Right lung (tissue), 10 donors: ENCODE measurements around the gene CFTR. TPM values are rescaled to one million over a fixed set of nuclear protein-coding genes. Genes with fewer than 3 reads are reported as not detected.
A peak's percentile ranks its signal among the peaks of the same experiment; 100 is the strongest.
"Not testable (repeated sequence)": the region's sequence is repeated elsewhere in the genome, so short reads cannot be mapped to it uniquely, and the experiment has no call there.

ENCODE experiments used
- DNase-seq, 2 donors: peaks; one replicate each; pipeline ENCODE4 v3.0.0-alpha.2; 2013
- long read RNA-seq, 8 donors: transcript quantifications; one replicate each; lab custom pipeline, GENCODE V29; 2026
- polyA plus RNA-seq, 5 donors: library from polyadenylated mRNA; unstranded; fragments of 120-200 nt; gene quantifications; one replicate each; pipeline versions ENCODE4 v1.2.1 to v1.2.3, GENCODE V29; 2013; ENCODE audit warnings: inconsistent platforms in 1 of 5, low replicate concordance in 1 of 5; ENCODE audit not compliant: insufficient read length in 5 of 5, insufficient read depth in 1 of 5

The CFTR gene
- polyA plus RNA-seq = 10 to 100 TPM; 24.8 to 41.6 (median 35.0) TPM
- long read RNA-seq, donor 1, full-length matches to known transcripts = 1 of 1 reads
- long read RNA-seq, donor 1, partial matches to known transcripts = 0 of 1 reads
- long read RNA-seq, donor 1, other reads (novel, unspliced or antisense) = 0 of 1 reads
- long read RNA-seq, donor 2 = 0 reads
- long read RNA-seq, donor 3, partial matches to known transcripts = 0 of 2 reads
- long read RNA-seq, donor 3, other reads (novel, unspliced or antisense) = 0 of 2 reads
- long read RNA-seq, donor 4, full-length matches to known transcripts = 1 of 1 reads
- long read RNA-seq, donor 4, partial matches to known transcripts = 0 of 1 reads
- long read RNA-seq, donor 4, other reads (novel, unspliced or antisense) = 0 of 1 reads
- long read RNA-seq, donor 5, full-length matches to known transcripts = 2 of 74 reads
- long read RNA-seq, donor 5, partial matches to known transcripts = 72 of 74 reads
- long read RNA-seq, donor 5, other reads (novel, unspliced or antisense) = 0 of 74 reads
- long read RNA-seq, donor 6, full-length matches to known transcripts = 2 of 2 reads
- long read RNA-seq, donor 6, partial matches to known transcripts = 0 of 2 reads
- long read RNA-seq, donor 6, other reads (novel, unspliced or antisense) = 0 of 2 reads
- long read RNA-seq, donor 7 = 0 reads
- long read RNA-seq, donor 8 = 0 reads

DNA sequence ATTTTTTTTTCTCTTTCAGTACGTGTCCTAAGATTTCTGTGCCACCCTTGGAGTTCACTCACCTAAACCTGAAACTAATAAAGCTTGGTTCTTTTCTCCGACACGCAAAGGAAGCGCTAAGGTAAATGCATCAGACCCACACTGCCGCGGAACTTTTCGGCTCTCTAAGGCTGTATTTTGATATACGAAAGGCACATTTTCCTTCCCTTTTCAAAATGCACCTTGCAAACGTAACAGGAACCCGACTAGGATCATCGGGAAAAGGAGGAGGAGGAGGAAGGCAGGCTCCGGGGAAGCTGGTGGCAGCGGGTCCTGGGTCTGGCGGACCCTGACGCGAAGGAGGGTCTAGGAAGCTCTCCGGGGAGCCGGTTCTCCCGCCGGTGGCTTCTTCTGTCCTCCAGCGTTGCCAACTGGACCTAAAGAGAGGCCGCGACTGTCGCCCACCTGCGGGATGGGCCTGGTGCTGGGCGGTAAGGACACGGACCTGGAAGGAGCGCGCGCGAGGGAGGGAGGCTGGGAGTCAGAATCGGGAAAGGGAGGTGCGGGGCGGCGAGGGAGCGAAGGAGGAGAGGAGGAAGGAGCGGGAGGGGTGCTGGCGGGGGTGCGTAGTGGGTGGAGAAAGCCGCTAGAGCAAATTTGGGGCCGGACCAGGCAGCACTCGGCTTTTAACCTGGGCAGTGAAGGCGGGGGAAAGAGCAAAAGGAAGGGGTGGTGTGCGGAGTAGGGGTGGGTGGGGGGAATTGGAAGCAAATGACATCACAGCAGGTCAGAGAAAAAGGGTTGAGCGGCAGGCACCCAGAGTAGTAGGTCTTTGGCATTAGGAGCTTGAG, at the start of gene CFTR:
TSS of gene CFTR (plus strand) at position 801 of the 830 bp plus-strand sequence. CDS start 70 bp downstream, outside the sequence.
- DNase-seq = peak; percentile 14 to 25

DNA sequence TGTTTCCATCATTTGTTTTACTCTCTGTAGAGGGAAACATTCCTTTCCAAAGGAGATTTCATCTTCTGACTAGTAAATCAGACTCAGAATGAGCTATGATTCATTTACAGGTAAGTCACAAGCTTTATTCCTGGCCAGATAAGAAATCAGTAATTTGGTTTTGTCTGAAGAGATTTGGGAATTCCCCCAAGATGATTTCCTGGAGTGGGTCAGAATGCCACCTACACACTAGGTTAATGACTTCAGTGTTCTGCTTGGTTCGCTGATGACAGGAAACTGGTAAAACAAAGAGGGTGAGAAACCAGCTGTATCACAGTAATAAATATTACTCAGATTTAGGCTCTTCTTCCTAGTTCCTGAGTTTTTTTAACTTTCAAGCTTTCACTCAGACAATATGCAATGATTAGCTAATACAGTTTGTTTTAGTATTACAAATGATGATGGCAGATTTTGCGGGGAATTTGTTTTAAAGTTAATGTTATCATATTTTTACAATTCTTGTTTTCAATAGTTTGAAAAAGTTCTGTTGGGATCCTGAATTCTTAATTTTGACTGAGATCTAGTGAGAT, 44.3 kb upstream of the CFTR start:
- no peak for DNase-seq

DNA sequence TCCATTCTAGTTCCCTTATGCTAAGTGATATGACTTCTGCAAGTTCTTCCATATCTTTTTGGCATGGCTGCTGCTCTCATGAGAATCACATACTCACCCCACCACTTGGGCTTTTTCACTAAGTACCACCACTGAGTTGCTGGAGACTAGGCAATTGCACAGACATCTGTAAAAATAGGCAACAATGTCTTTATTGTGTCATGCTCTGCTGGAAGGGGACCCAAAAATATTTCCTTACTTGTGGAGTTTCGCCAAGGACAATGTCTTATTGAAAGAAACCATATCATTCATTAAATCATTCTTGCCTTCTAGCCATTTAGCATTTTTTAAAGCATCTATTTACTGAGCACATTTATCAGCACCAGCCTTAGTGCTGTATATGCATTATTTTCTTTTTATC, 35.2 kb upstream of the CFTR start:
- DNase-seq = no peak

DNA sequence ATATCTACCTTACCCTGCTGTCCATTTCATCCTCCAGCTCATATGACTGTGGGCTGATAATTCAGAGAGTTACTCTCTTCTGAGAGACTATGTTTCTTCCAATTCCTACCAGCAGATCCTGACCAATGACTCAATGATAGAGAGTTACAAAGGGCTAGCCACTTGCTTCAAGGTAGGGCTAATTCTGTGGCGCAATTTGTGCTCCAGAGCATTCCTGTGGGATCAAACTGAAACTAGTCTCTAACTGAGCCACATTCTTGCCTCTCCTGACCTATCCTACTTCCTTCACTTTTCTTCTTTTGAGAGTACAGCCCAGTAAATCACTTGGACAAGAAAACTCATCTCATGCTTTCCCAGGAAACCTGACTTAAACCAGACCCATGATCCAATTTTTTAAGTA, 34.6 kb upstream of the CFTR start:
- no peak for DNase-seq

DNA sequence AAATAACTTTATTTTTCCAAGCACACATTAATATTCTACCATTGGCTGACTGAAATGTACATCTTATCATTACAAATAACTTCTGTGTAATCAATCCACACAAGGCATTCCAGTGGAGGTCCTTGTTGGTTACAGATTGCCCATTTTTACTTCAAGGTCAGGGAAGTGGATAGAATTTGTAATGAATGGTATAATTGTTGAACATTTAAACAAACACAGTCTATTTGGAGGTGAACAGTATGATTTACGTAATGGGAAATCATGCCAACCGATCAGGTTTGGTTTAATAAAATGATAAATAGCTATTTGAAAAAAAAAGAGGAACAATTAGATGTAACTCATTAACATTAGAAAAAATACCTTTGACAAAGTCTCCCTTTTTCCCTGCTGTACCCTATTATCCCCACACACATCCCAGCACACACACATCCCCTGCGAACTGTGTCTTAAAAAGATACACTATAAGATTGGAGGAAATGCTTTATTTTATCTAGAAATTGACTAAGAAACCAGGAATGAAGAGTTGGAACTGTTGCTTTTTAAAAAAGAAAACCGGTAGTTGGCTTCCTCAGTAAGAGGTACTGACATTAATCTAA, 33.5 kb upstream of the CFTR start:
- DNase-seq = no peak

DNA sequence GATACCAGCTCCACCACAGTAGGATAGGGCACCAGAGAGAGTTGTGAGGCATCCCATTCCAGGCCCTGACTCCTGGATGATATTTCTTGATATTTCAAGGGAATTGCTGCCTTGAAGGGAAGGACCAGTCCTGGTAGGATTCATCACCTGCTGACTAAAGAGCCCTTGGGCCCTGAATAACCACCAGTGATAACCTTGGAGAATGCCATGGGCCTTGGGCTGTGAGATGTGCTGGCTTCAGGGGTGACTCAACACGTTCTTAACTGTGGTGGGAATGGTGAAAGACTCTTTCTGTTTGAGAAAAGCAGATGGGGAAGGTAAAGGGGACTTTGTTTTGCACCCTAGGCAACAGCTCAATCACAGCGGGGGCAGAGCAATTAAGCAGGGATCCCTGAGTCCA, 31.2 kb upstream of the CFTR start:
- no peak for DNase-seq

DNA sequence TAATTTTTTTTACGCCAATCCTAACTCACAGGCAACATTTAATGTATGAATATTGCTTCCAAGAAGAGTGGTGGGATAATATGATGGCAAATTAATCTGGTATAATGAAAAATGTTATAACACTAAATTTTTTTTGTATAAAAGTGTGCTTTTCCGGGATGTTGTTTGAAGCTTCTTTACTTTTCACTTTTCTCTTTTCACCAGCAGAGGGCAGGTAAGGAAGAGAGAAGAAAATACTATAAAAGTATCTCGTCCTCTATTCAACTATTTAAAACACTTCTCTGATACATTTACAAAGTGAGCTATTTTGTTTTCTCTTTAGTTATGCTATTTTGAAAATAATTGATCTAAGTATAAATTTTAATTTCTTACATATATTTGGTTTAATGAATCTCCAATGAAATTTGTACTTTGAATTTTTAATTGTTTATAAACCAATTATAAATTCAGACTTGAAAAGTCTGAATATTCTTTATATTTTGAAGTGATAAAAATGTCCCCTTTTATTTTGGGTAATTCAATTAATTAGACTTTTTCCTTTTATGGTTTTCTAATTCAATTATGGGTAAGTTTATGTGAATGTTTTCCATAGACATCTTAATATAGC, 20.7 kb upstream of the CFTR start:
- DNase-seq = no peak

DNA sequence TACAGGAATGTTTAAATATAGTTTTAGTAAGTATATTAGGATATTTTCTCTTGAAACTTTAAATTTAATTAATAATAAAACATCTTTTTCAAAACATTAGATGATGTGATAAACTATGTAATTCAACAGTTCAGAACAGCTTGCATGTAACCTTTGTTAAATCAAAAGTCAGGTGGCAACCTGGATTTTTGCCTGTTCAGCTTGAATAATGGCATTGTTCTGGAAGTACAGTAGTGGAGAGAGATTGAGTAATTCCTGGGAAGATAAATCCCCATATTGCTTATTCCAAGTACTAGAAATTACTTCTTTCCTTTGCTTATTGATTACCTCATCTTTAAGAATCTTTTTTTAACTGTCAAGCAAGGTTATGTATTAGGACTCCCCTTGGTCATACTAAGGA, 20.1 kb upstream of the CFTR start:
- no peak for DNase-seq

DNA sequence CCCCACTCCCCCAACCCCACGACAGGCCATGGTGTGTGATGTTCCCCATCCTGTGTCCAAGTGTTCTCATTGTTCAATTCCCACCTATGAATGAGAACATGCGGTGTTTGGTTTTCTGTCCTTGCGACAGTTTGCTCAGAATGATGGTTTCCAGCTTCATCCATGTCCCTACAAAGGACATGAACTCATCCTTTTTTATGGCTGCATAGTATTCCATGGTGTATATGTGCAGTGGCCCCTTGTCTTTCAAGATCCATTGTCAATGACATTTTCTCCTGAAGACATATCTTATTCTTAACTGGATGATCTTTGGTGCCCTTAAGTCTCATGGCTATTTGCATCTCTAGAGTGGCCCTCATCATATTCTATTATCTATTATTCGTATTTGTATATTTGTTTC, 19.0 kb upstream of the CFTR start:
- not testable (repeated sequence) for DNase-seq

DNA sequence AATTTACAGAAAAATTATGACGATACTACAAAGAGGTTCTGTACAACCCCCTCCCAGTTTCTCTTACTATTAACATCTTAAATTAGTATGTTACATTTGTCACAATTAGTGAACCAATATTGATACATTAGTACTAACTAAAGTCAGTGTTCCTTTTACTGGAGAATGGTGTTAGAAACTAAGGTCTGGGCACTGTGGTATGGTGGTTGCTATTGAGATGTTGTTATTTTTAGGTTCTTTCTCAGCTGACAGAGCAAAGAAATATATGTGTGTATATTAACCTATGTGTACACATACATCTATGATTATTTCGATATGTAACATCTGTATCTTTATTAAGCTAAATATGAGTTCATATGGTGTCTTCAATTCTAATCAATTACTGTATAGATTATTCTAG, 11.7 kb upstream of the CFTR start:
- DNase-seq = no peak

DNA sequence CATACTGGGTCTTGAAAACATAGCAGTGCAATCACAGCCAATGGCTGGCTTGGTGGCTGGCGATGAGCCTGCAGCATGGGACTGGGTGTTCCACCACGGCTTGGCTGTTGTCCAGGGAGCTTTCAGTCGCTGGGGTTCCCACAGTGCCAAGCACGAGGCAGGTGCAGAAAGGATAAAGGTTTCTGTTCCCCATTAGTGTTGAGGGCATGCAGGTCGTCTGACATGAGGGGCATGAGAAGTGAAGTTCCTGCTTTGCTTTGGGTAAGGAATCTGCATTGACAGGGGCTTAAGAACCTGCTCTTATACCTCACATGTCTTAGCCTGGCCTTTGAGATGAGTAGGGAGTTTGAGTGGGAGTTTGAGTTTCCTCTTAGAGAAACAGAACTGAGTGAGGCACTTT, 9.0 kb upstream of the CFTR start:
- no peak for DNase-seq

DNA sequence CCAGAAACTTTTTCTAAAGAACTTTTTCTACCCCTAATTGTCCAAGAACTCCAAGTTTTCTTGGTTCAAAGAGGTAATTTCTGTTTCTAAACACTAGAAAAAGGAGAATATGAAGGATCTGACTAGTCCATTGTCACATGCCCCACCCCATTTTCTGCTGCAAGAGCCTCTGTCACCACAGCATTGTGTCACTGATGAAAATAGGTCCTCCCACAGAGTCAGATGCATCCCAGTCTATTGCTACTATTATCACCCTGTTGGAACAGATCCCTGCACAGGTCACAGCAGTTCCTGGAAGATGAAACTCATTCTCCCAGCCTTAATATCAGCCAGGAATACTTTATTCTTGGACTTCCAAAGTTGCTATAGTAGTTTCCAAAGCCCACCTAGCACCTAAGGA, 7.5 kb upstream of the CFTR start:
- DNase-seq = no peak

DNA sequence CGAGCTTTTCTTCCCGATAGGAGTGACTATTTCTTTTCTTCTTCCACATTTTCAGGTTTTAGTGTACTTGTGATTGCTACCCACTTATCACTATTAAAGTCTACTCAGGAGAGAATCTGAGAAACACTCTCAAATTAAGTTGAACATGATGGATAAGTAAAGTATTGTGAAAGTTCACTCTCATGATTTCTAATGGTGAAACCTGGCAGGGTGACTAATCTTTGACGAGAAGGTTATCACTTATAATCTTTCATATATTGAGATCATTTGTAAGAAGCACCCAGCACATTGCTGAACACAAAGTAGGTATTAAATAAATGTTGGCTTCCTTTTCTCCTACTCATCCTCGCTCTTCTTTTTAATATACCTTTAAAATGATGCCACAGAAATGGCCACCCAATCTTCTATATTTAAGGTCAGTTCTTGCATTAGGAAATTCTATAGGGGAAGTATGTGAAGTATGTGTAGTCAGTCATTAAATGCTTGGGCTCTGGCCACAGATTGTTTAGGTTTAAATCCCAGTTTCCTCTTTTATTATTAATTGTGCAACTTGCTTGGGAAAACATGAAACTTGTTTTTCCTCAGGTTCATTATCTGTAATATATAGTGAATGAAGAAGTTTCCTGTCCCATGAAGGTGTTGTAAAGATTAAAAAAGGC, 3.1 kb upstream of the CFTR start:
- DNase-seq = no peak

DNA sequence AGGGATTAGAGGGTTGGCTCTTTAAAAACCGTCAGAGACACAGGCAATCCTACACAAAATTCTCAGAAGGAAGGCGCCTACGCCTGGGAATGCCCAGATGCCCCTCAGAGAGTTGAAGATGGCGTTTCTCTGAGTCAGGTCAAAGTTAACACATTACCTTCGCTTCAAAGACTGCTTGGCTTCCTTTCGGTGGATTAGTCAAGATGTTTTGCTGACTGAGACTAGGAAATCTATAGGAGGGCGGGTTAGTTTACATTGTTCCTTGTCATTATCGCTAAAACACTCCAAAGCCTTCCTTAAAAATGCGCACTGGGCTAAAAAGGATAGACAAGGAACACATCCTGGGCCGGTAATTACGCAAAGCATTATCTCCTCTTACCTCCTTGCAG, 995 bp upstream of the CFTR start:
- DNase-seq = peak; percentile 5 to 7

DNA sequence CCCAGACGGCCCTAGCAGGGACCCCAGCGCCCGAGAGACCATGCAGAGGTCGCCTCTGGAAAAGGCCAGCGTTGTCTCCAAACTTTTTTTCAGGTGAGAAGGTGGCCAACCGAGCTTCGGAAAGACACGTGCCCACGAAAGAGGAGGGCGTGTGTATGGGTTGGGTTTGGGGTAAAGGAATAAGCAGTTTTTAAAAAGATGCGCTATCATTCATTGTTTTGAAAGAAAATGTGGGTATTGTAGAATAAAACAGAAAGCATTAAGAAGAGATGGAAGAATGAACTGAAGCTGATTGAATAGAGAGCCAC, 184 bp downstream of the CFTR start:
- peak in 1 of 2 donors; percentile 9 for DNase-seq

DNA sequence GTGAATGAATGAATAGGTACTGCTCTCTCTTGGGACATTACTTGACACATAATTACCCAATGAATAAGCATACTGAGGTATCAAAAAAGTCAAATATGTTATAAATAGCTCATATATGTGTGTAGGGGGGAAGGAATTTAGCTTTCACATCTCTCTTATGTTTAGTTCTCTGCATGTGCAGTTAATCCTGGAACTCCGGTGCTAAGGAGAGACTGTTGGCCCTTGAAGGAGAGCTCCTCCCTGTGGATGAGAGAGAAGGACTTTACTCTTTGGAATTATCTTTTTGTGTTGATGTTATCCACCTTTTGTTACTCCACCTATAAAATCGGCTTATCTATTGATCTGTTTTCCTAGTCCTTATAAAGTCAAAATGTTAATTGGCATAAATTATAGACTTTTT, 1.2 kb downstream of the CFTR start:
- DNase-seq = no peak

DNA sequence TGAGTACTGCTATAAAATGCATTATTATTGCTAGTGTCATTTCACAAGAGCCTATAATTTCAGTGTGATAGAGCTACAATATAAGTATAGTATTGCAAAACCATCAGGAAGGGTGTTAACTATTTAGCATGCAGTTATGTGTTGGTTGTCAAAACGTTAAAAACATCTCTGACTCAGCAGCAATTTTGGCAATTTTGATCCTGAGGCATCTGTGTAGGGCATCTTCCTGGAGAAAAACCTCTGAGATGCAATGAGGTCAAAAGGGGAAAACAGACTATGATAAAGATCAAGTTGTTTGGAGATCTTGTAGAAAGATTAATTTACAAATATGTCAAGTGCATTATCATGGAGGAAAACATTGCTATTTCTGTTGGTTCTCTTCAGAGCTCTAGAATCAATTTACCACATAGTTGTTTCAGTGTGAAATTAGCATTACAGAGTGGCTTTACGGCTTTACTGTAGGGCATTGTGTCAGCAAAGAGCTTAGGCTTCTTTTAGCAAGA, 5.3 kb downstream of the CFTR start:
- DNase-seq = no peak

DNA sequence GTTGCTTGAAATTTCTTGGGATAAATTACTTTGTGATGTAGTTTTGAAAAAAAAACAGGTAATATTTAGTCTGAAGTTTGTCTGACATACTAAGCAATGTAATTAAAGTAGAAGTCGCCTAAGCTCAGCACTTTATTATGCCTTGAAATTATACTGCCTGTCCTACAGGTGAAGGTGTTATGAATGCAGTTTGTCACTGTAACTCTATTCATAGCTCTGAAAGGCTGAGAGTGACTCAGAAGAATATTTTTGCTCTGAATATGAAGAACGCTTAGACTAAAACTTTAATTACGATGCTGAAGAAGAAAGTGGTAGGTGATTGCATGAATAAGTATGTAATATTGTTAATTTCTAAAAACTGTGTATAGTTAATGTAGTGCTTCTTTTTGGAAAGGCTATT, 9.2 kb downstream of the CFTR start:
- DNase-seq = no peak

DNA sequence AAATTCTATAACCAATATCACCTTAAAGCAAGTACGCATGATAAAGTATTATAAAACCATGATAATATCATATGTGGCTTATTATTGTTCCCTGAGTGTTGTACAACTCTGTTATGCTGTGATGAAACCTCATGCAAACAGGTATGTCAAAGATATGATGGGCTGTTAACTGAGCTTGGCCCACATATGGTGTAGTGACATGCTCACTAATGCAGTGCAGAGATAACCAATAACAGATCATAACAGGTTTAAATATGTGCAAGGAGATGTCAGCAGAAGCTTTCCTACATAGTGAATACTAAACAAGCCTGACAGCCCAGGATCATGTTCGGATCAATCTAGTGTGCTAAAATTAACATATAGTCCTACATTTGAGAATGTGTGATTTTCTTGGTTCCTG, 9.6 kb downstream of the CFTR start:
- DNase-seq = no peak

DNA sequence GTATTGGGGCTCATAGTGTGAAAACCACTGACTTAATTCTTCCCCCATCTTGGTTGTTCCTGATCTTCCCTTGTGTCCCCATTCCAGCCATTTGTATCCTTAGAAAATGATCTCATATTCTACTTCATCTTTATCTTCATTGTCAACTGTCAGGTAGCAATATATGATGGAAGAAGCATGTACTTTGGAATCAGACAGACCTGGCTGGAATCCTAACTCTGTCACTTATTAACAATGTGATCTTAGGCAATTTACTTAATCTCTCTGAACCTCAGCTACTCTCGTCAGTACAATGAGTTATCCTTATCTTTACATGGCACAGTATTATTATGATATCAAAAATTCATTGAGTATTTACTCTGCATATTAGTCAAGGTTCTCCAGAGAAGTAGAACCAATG, 10.1 kb downstream of the CFTR start:
- no peak for DNase-seq

DNA sequence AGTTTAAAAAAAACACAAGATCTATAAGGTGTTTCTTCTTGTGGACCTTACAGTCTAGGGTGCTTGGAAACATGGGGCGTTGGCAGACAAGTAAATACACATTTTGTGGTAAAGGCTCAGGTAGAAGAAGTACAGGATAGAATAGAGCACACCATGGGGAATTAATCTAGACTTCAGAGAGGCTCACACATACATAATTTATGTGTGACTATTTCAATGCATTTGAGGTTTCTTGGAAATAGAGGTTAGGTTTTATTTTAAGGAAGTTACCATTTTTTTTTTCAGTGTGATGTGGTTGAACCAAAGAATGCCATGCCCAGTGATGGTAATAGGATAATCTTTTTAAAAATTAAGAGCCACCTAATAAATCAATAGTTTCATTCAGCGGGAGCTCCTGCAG, 12.8 kb downstream of the CFTR start:
- no peak for DNase-seq
